Hepatocyte (in vitro differentiated cells): Measurements from ENCODE around the gene ECE1.

ENCODE experiments used
- CTCF ChIP-seq: fragments of 200-600 bp; sonication (generic); IDR thresholded peaks from 2 replicates; pipeline ENCODE4 v1.5.1; 2016; ENCODE audit warnings: antibody characterized with exemption, mild to moderate bottlenecking; ENCODE audit not compliant: poor library complexity
- EZH2 ChIP-seq: fragments of 200-600 bp; sonication (generic); IDR thresholded peaks from 2 replicates; pipeline ENCODE4 v1.6.1; 2016; ENCODE audit warnings: antibody characterized with exemption, mild to moderate bottlenecking, borderline replicate concordance

- TF ChIP-seq CTCF = no peak
- TF ChIP-seq EZH2 = no peak
Measured at GRCh38 chr1:21331752-21332478, 41.7 kb upstream of the ECE1 start.
